ENCODE measurements around the gene PHLDB2.

Gene PHLDB2

GRCh38 chr3:111923806-111924205 lies 64.7 kb downstream of the PHLDB2 start:
- no peak overlapping the region for H3K4me3 ChIP-seq (replicated peaks; ENCODE audit: low read depth, low read length)
- no peak for TF ChIP-seq CTCF (IDR thresholded peaks at IDR 0.05; ENCODE audit: low read depth, low read length, missing control alignments)

GRCh38 chr3:111924283-111924682 lies 65.2 kb downstream of the PHLDB2 start:
- DNase-seq (ENCODE audit: extremely low read depth, low read depth): no peak
- TF ChIP-seq CTCF (IDR thresholded peaks at IDR 0.05; ENCODE audit: low read depth, low read length, missing control alignments): no peak

More at GRCh38 chr3:111923806-111924205, 64.7 kb downstream of the PHLDB2 start:
- DNase-seq (ENCODE audit: extremely low read depth, low read depth): no peak

GRCh38 chr3:111926266-111926676 lies 67.2 kb downstream of the PHLDB2 start:
- TF ChIP-seq CTCF (IDR thresholded peaks at IDR 0.05; ENCODE audit: low read depth, low read length, missing control alignments): no peak
- no peak for DNase-seq (ENCODE audit: extremely low read depth, low read depth)
- H3K4me3 ChIP-seq (replicated peaks; ENCODE audit: low read depth, low read length): no peak overlapping the region

More at GRCh38 chr3:111924283-111924682, 65.2 kb downstream of the PHLDB2 start:
- H3K4me3 ChIP-seq (replicated peaks; ENCODE audit: low read depth, low read length): no peak overlapping the region

GRCh38 chr3:111928613-111929012 lies 69.5 kb downstream of the PHLDB2 start:
- no peak for TF ChIP-seq CTCF (IDR thresholded peaks at IDR 0.05; ENCODE audit: low read depth, low read length, missing control alignments)
- no peak overlapping the region for H3K4me3 ChIP-seq (replicated peaks; ENCODE audit: low read depth, low read length)
- no peak for DNase-seq (ENCODE audit: extremely low read depth, low read depth)

GRCh38 chr3:111929484-111929883 lies 70.4 kb downstream of the PHLDB2 start:
- DNase-seq (ENCODE audit: extremely low read depth, low read depth): no peak
- TF ChIP-seq CTCF (IDR thresholded peaks at IDR 0.05; ENCODE audit: low read depth, low read length, missing control alignments): no peak
- H3K4me3 ChIP-seq (replicated peaks; ENCODE audit: low read depth, low read length): no peak overlapping the region

GRCh38 chr3:111932946-111933345 lies 73.9 kb downstream of the PHLDB2 start:
- DNase-seq (ENCODE audit: extremely low read depth, low read depth): no peak
- H3K4me3 ChIP-seq (replicated peaks; ENCODE audit: low read depth, low read length): no peak overlapping the region
- TF ChIP-seq CTCF (IDR thresholded peaks at IDR 0.05; ENCODE audit: low read depth, low read length, missing control alignments): no peak

GRCh38 chr3:111936191-111936841 lies 77.3 kb downstream of the PHLDB2 start:
- no peak for TF ChIP-seq CTCF (IDR thresholded peaks at IDR 0.05; ENCODE audit: low read depth, low read length, missing control alignments)
- DNase-seq (ENCODE audit: extremely low read depth, low read depth): peak; percentile 80
- no peak overlapping the region for H3K4me3 ChIP-seq (replicated peaks; ENCODE audit: low read depth, low read length)
